Adrenal gland (tissue), 12 donors: Measurements from ENCODE around the gene CAMTA1. TPM values are rescaled to one million over a fixed set of nuclear protein-coding genes. Genes with fewer than 3 reads are reported as not detected.
A peak's percentile ranks its signal among the peaks of the same experiment; 100 is the strongest.

ENCODE experiments used
- DNase-seq, 7 donors: peaks; one replicate each; pipeline ENCODE4 v3.0.0-alpha.2; 2019 to 2020
- H3K27ac ChIP-seq, 5 donors: fragments of 200-600 bp; sonication (generic) in 4 of 5; 1 replicate in 3 of 5; 2 replicates in 2 of 5; pipeline versions ENCODE4 v1.5.1 to v1.8.0; 2016 to 2020; ENCODE audit warnings: mild to moderate bottlenecking in 1 of 5
- H3K27me3 ChIP-seq: fragments of 200-600 bp; 2 replicates; pipeline ENCODE4 v1.8.0; 2021
- H3K36me3 ChIP-seq, 2 donors: fragments of 200-600 bp; replicated peaks in 1 of 2; 1 replicate in 1 of 2; 2 replicates in 1 of 2; pipeline versions ENCODE4 v1.5.1 to v1.8.0; 2018 to 2022
- H3K4me1 ChIP-seq, 2 donors: fragments of 200-600 bp; replicated peaks in 1 of 2; 1 replicate in 1 of 2; 2 replicates in 1 of 2; pipeline versions ENCODE4 v1.5.1 to v1.8.0; 2018 to 2021
- H3K4me3 ChIP-seq, 4 donors: fragments of 200-600 bp; sonication (generic) in 3 of 4; one replicate each; pipeline ENCODE4 v1.5.1; 2016 to 2018
- H3K9me3 ChIP-seq, 3 donors: fragments of 200-600 bp; sonication (generic) in 1 of 3; replicated peaks in 1 of 3; 1 replicate in 2 of 3; 2 replicates in 1 of 3; pipeline versions ENCODE4 v1.5.1 to v1.8.0; 2016 to 2021
- POLR2A ChIP-seq, 2 donors: fragments of 450-650 bp; IDR thresholded peaks; one replicate each; pipeline ENCODE4 v1.6.1; 2017; ENCODE audit warnings: antibody characterized with exemption in 2 of 2, mild to moderate bottlenecking in 2 of 2, moderate library complexity in 1 of 2
- WGBS, 4 donors: extraction: QIAGEN DNeasy Blood & Tissue Kit in 2 of 4; methylation state at CpG; one replicate each; pipeline versions ENCODE4 v1.1.5 to v1.1.7; 2013 to 2017; 5-methylcytosine and 5-hydroxymethylcytosine counted together
- intact Hi-C, 2 donors: fragments of 100-400 bp; cut with DNase I; formaldehyde crosslinking; loops; one replicate each; pipeline versions ENCODE4 v1.14.1 to v1.15.0; 2022 to 2023
- polyA plus RNA-seq, 3 donors: library from polyadenylated mRNA; stranded (reverse); fragments of 200-250 nt in 2 of 3; fragments of 350-450 nt in 1 of 3; fragmentation: Illumina TruSeq in 1 of 3; extraction: RNeasy Lipid Tissue Mini Kit (QIAGEN cat#74804) in 1 of 3; gene quantifications; one replicate each; pipeline ENCODE4 v1.2.3, GENCODE V29; 2013 to 2014
- total RNA-seq, 9 donors: library from RNA; depleted of rRNA in 4 of 9; stranded (reverse); fragments of >200 nt in 4 of 9; fragments of 120-200 nt in 1 of 9; fragmentation: NEBNext Ultra II Directional in 1 of 9; extraction: Animal tissue kit (Norgen Biotek cat#: 25700) in 1 of 9; gene quantifications; one replicate each; pipeline versions ENCODE4 v1.1.0 to v1.2.4, GENCODE V29; 2013 to 2023
- TF ChIP-seq, protein P1 (sequence below), 6 experiments: fragments of 450-650 bp in 4 of 6; fragments of 200-600 bp in 2 of 6; sonication (generic) in 1 of 6; IDR thresholded peaks; 1 replicate in 5 of 6; 2 replicates in 1 of 6; pipeline versions ENCODE4 v1.5.1 to v1.8.0; 2016 to 2021; ENCODE audit warnings: antibody characterized with exemption in 6 of 6, mild to moderate bottlenecking in 2 of 6, moderate library complexity in 1 of 6
- donor health status: healthy with polysubstance abuse.
- donor health status: Bipolar disorder and iron deficiency.
- donor health status: DM: yes; HTN: yes; CAD: no.
- donor health status: DM: no; HTN: no; CAD: no.
- donor health status: DM: no; HTN: no; CAD: no.
- donor health status: DM: yes; HTN: yes; CAD: no.

CAMTA1 gene
- total and polyA plus RNA-seq, 12 donors = 62.9 to 141 (median 96.9) TPM

- no peaks in the 10 kb centered on the region for H3K9me3 ChIP-seq
- 84 to 100% (median 90%) methylated on average over 1 to 4 of the region's 4 CpGs for WGBS, 4 donors
- no peaks in the 10 kb centered on the region for H3K27me3 ChIP-seq
- no peak for DNase-seq
- intact Hi-C loops = no loop called here
- no peak overlapping the region for H3K27ac ChIP-seq
- peaks cover 0 to 9% of the 10 kb centered on the region in 2 donors for H3K4me1 ChIP-seq
- no peak overlapping the region for H3K4me3 ChIP-seq
- no peaks in the 10 kb centered on the region for H3K36me3 ChIP-seq
- no peak for TF ChIP-seq POLR2A (IDR thresholded peaks at IDR 0.05)
- TF ChIP-seq, protein P1, sequence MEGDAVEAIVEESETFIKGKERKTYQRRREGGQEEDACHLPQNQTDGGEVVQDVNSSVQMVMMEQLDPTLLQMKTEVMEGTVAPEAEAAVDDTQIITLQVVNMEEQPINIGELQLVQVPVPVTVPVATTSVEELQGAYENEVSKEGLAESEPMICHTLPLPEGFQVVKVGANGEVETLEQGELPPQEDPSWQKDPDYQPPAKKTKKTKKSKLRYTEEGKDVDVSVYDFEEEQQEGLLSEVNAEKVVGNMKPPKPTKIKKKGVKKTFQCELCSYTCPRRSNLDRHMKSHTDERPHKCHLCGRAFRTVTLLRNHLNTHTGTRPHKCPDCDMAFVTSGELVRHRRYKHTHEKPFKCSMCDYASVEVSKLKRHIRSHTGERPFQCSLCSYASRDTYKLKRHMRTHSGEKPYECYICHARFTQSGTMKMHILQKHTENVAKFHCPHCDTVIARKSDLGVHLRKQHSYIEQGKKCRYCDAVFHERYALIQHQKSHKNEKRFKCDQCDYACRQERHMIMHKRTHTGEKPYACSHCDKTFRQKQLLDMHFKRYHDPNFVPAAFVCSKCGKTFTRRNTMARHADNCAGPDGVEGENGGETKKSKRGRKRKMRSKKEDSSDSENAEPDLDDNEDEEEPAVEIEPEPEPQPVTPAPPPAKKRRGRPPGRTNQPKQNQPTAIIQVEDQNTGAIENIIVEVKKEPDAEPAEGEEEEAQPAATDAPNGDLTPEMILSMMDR (IDR thresholded peaks at IDR 0.05) = no peak
Observed at GRCh38 chr1:7590426-7590790, 805.2 kb downstream of the CAMTA1 start.

- H3K4me1 ChIP-seq = peaks cover 0 to under 1% of the 10 kb centered on the region in 2 donors
- H3K4me3 ChIP-seq = no peak overlapping the region
- intact Hi-C loops = no loop called here
- H3K27ac ChIP-seq = no peak overlapping the region
- no peaks in the 10 kb centered on the region for H3K27me3 ChIP-seq
- TF ChIP-seq POLR2A (IDR thresholded peaks at IDR 0.05) = no peak
- TF ChIP-seq, protein P1 (IDR thresholded peaks at IDR 0.05) = no peak
- DNase-seq = no peak
- 94 to 96% (median 95%) methylated on average over 10 of the region's 10 CpGs for WGBS, 4 donors
- H3K36me3 ChIP-seq = no peaks in the 10 kb centered on the region
- H3K9me3 ChIP-seq = no peaks in the 10 kb centered on the region
Observed at GRCh38 chr1:7591565-7591964, 806.3 kb downstream of the CAMTA1 start.

DNA sequence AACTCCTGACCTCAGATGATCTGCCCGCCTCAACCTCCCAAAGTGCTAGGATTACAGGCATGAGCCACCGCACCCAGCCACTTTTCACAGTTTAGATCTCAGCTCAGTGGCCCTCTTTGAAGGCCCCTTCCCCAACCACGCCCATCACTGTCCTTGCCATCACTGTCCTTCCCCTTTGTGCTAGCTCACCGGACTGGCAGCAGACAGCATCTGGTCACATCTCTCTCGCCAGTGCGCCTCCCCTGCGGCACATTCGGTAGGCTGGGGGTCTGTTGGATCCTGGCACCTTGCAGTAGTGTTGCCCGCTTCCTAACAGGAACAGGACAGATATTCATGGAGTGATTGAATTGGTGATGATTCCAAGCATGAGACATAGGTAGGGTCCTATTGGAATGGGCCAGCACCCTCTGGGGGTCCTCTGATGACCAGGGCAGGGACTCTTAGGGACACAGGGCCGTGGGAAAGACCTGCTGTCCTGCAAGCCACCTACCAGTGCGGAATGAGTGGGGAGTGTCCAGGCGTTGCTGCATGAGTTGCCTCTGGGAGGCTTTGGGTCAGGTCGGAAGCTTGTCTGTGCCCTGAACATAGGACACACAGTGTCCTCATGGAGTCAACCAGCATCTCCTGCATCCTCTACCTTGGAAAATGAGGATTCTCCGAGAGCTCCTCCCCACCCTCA, 807.0 kb downstream of the CAMTA1 start:
- intact Hi-C loops = no loop called here
- H3K4me3 ChIP-seq = no peak overlapping the region
- no peak for DNase-seq

GRCh38 chr1:7594002-7594713, 808.9 kb downstream of the CAMTA1 start:
- intact Hi-C loops = no loop called here
- TF ChIP-seq, protein P1 (IDR thresholded peaks at IDR 0.05) = no peak
- no peak for TF ChIP-seq POLR2A (IDR thresholded peaks at IDR 0.05)
- WGBS, 4 donors = 68 to 89% (median 80%) methylated on average over 5 of the region's 5 CpGs
- no peak overlapping the region for H3K4me3 ChIP-seq
- no peaks in the 10 kb centered on the region for H3K4me1 ChIP-seq
- no peaks in the 10 kb centered on the region for H3K9me3 ChIP-seq
- DNase-seq = peak in 1 of 7 donors; percentile 52
- H3K36me3 ChIP-seq = no peaks in the 10 kb centered on the region
- H3K27ac ChIP-seq = no peak overlapping the region
- no peaks in the 10 kb centered on the region for H3K27me3 ChIP-seq

More for the DNA sequence above, 807.0 kb downstream of the CAMTA1 start:
- H3K9me3 ChIP-seq = no peaks in the 10 kb centered on the region
- H3K4me1 ChIP-seq = no peaks in the 10 kb centered on the region
- no peaks in the 10 kb centered on the region for H3K36me3 ChIP-seq
- WGBS, 4 donors = 91 to 96% (median 95%) methylated on average over 6 to 14 of the region's 14 CpGs
- no peak overlapping the region for H3K27ac ChIP-seq
- H3K27me3 ChIP-seq = no peaks in the 10 kb centered on the region
- TF ChIP-seq POLR2A (IDR thresholded peaks at IDR 0.05) = no peak
- TF ChIP-seq, protein P1 (IDR thresholded peaks at IDR 0.05) = no peak
